WTC11 (cell line): ENCODE results near the gene TTLL11. TPM values are rescaled to one million over a fixed set of nuclear protein-coding genes. Genes with fewer than 3 reads are reported as not detected.

Experiments used
- ATAC-seq: fragments of 200-7000 bp; cut with Tn5 transposase; 2 replicates; pipeline ENCODE4 v1.10.0; 2021; ENCODE audit warnings: mild to moderate bottlenecking, moderate library complexity
- CTCF ChIA-PET: fragments of 300-600 bp; sonication (Branson Sonifier 250); formaldehyde crosslinking; loops from one replicate; lab custom pipeline; 2021; ENCODE audit warnings: antibody characterized with exemption; lab: Charles Lee
- POLR2A ChIA-PET: fragments of 350-600 bp; sonication (Branson Sonifier 250); formaldehyde crosslinking; loops from one replicate; lab custom pipeline; 2021; ENCODE audit warnings: antibody characterized with exemption; lab: Charles Lee
- DNase-seq: peaks from one replicate; pipeline ENCODE4 v3.0.0; 2021; ENCODE audit warnings: low spot score
- H3K27ac Mint-ChIP-seq: 2 replicates; pipeline ENCODE4 v1.8.0; 2021; ENCODE audit warnings: mixed read lengths
- H3K27me3 Mint-ChIP-seq: 2 replicates; pipeline ENCODE4 v1.8.0; 2021; ENCODE audit warnings: low read depth, mild to moderate bottlenecking, moderate library complexity, mixed read lengths
- H3K36me3 Mint-ChIP-seq: 2 replicates; pipeline ENCODE4 v1.8.0; 2021; ENCODE audit warnings: mixed read lengths
- H3K4me1 Mint-ChIP-seq: 2 replicates; pipeline ENCODE4 v1.8.0; 2022; ENCODE audit warnings: mixed read lengths
- H3K4me3 Mint-ChIP-seq: 2 replicates; pipeline ENCODE4 v1.8.0; 2021; ENCODE audit warnings: mild to moderate bottlenecking, moderate library complexity, mixed read lengths
- H3K9me3 Mint-ChIP-seq: 2 replicates; pipeline ENCODE4 v1.8.0; 2021; ENCODE audit warnings: mixed read lengths
- AR ChIP-seq: fragments of 250-450 bp; sonication (Bioruptor Pico); IDR thresholded peaks from 2 replicates; pipeline ENCODE4 v1.9.0; 2021; ENCODE audit warnings: mild to moderate bottlenecking
- CDX4 ChIP-seq: fragments of 250-450 bp; sonication (Bioruptor Pico); IDR thresholded peaks from 2 replicates; pipeline ENCODE4 v1.9.0; 2021; ENCODE audit warnings: moderate library complexity, mild to moderate bottlenecking, inconsistent platforms, borderline replicate concordance
- CREM ChIP-seq: sonication (generic); formaldehyde crosslinking; IDR thresholded peaks from 2 replicates; pipeline ENCODE4 v1.8.1; 2022; ENCODE audit warnings: mild to moderate bottlenecking, missing genetic modification reagents, moderate library complexity
- E2F1 ChIP-seq: sonication (generic); formaldehyde crosslinking; IDR thresholded peaks from 2 replicates; pipeline ENCODE4 v1.8.0; 2022; ENCODE audit warnings: mild to moderate bottlenecking, missing genetic modification reagents
- ESRRA ChIP-seq: sonication (generic); formaldehyde crosslinking; IDR thresholded peaks from 2 replicates; pipeline ENCODE4 v1.8.1; 2022; ENCODE audit warnings: mild to moderate bottlenecking, missing genetic modification reagents, borderline replicate concordance
- GRHL2 ChIP-seq: fragments of 250-450 bp; sonication (Bioruptor Pico); IDR thresholded peaks from 2 replicates; pipeline ENCODE4 v1.8.0; 2022; ENCODE audit warnings: mild to moderate bottlenecking, moderate library complexity; ENCODE audit not compliant: insufficient replicate concordance, severe bottlenecking
- NFE2L1 ChIP-seq: sonication (generic); formaldehyde crosslinking; IDR thresholded peaks from 2 replicates; pipeline ENCODE4 v1.8.1; 2023; ENCODE audit warnings: missing genetic modification reagents
- NR1H2 ChIP-seq: sonication (generic); formaldehyde crosslinking; IDR thresholded peaks from 2 replicates; pipeline ENCODE4 v1.9.0; 2021; ENCODE audit warnings: mild to moderate bottlenecking, moderate library complexity, missing genetic modification reagents
- NR2C2 ChIP-seq: sonication (generic); formaldehyde crosslinking; IDR thresholded peaks from 2 replicates; pipeline ENCODE4 v1.8.0; 2022; ENCODE audit warnings: mild to moderate bottlenecking, missing genetic modification reagents
- USF2 ChIP-seq: sonication (generic); formaldehyde crosslinking; IDR thresholded peaks from 2 replicates; pipeline ENCODE4 v1.8.1; 2023; ENCODE audit warnings: mild to moderate bottlenecking, missing genetic modification reagents, moderate library complexity
- ZNF263 ChIP-seq: sonication (generic); formaldehyde crosslinking; IDR thresholded peaks from 2 replicates; pipeline ENCODE4 v1.8.1; 2022; ENCODE audit warnings: low read depth, mild to moderate bottlenecking, moderate library complexity, missing genetic modification reagents
- ZNF512 ChIP-seq: sonication (generic); formaldehyde crosslinking; IDR thresholded peaks from 2 replicates; pipeline ENCODE4 v1.8.1; 2022; ENCODE audit warnings: missing genetic modification reagents, borderline replicate concordance
- ZNF532 ChIP-seq: fragments of 250-450 bp; sonication (Bioruptor Pico); IDR thresholded peaks from 2 replicates; pipeline ENCODE4 v1.9.0; 2021; ENCODE audit warnings: mild to moderate bottlenecking, borderline replicate concordance
- ZNF671 ChIP-seq: fragments of 250-450 bp; sonication (Bioruptor Pico); IDR thresholded peaks from 2 replicates; pipeline ENCODE4 v1.8.0; 2021; ENCODE audit warnings: mild to moderate bottlenecking
- ZSCAN18 ChIP-seq: fragments of 250-450 bp; sonication (Bioruptor Pico); IDR thresholded peaks from 2 replicates; pipeline ENCODE4 v2.1.2; 2022; ENCODE audit warnings: mild to moderate bottlenecking, moderate library complexity
- total RNA-seq: library from RNA; stranded (reverse); gene quantifications from 3 replicates; pipeline ENCODE4 v1.2.3, GENCODE V29; 2021
- TF ChIP-seq, protein P1 (sequence below): sonication (generic); formaldehyde crosslinking; IDR thresholded peaks from 2 replicates; pipeline ENCODE4 v1.8.0; 2022; ENCODE audit warnings: missing genetic modification reagents

Gene TTLL11
- total RNA-seq, 1 experiment from 2014 or later: 1.1 TPM

DNA sequence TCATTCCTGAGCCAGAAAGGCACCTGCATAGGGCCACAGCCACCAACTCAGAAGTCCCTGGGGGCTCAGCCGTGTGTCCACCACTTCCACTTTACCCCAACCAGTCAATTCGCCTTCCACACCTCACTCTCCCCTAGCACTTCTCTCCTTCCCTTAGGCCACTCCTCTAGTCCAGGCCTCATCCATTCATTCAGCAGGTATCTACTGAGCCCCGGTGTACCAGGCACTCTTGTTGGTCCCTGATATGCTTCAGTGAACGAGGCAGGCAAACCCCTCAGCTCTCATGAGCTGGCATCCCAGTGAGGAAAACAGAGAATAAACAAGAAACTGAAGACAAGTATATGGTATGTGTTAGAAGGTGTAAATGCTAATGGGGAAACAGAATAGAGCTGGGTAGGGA lies 37.7 kb upstream of the TTLL11 start (continued):
- TF ChIP-seq, protein P1, sequence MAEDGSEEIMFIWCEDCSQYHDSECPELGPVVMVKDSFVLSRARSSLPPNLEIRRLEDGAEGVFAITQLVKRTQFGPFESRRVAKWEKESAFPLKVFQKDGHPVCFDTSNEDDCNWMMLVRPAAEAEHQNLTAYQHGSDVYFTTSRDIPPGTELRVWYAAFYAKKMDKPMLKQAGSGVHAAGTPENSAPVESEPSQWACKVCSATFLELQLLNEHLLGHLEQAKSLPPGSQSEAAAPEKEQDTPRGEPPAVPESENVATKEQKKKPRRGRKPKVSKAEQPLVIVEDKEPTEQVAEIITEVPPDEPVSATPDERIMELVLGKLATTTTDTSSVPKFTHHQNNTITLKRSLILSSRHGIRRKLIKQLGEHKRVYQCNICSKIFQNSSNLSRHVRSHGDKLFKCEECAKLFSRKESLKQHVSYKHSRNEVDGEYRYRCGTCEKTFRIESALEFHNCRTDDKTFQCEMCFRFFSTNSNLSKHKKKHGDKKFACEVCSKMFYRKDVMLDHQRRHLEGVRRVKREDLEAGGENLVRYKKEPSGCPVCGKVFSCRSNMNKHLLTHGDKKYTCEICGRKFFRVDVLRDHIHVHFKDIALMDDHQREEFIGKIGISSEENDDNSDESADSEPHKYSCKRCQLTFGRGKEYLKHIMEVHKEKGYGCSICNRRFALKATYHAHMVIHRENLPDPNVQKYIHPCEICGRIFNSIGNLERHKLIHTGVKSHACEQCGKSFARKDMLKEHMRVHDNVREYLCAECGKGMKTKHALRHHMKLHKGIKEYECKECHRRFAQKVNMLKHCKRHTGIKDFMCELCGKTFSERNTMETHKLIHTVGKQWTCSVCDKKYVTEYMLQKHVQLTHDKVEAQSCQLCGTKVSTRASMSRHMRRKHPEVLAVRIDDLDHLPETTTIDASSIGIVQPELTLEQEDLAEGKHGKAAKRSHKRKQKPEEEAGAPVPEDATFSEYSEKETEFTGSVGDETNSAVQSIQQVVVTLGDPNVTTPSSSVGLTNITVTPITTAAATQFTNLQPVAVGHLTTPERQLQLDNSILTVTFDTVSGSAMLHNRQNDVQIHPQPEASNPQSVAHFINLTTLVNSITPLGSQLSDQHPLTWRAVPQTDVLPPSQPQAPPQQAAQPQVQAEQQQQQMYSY (CRISPR knock-in tag): no peak
- TF ChIP-seq ZNF671 (CRISPR knock-in tag): no peak
- TF ChIP-seq NR1H2 (CRISPR knock-in tag): no peak
- no peak for TF ChIP-seq CREM (CRISPR knock-in tag)
- TF ChIP-seq GRHL2: no peak
- no peak for TF ChIP-seq E2F1 (CRISPR knock-in tag)
- TF ChIP-seq ZNF263: no peak

DNA sequence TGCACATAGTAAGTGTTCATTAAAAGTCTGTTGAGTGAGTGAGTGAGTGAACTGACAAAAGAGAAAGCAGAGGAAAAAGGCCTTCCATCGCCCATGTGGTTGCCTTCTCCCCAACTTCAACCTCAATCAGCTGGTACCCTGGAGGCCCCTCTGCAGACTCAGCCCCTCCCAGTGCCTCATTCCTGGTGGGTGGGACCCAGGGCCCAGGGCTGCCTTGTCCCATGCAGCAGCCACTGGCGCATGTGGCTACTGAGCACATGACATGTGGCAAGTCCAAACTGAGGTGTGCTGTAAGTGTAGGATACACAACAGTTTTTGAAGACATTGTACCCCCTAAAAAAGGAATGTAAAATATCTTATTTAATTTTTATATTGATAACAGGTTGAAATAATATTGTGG lies 36.9 kb upstream of the TTLL11 start:
- Mint-ChIP-seq H3K4me1 (peaks cover 62% of the 10 kb centered on the region), H3K36me3 (no peaks in the 10 kb centered on the region), H3K27me3 (peaks cover 46% of the 10 kb centered on the region), H3K9me3 (no peaks in the 10 kb centered on the region), H3K4me3 (no peak overlapping the region), H3K27ac (no peak overlapping the region)
- CTCF ChIA-PET: interaction anchor here (1.3 to 24.3 kb wide), 3 partner anchors 33 to 227 kb away, joined by 4 to 627 read pairs (median 366); no protein-coding TSS in a partner anchor
- ATAC-seq: no peak
- no peak for DNase-seq
- POLR2A ChIA-PET: no interaction called here
- TF ChIP-seq ESRRA (CRISPR knock-in tag) (no peak), USF2 (CRISPR knock-in tag) (no peak), NR2C2 (CRISPR knock-in tag) (no peak), ZNF512 (CRISPR knock-in tag) (no peak), ZSCAN18 (no peak), AR (no peak), CDX4 (CRISPR knock-in tag) (no peak), NFE2L1 (CRISPR knock-in tag) (no peak), NR1H2 (CRISPR knock-in tag) (no peak), ZNF532 (no peak)
